Natural killer cell (primary cell): ENCODE measurements around the gene CORO2B. TPM values are rescaled to one million over a fixed set of nuclear protein-coding genes. Genes with fewer than 3 reads are reported as not detected.

Source experiments
- ATAC-seq, 3 donors: fragments of 150-1000 bp in 2 of 3; fragments of 200-7000 bp in 1 of 3; cut with Tn5 transposase; 1 replicate in 1 of 3; 2 replicates in 2 of 3; pipeline ENCODE4 v1.10.0; 2021; ENCODE audit warnings: mild to moderate bottlenecking in 2 of 3, moderate library complexity in 2 of 3
- DNase-seq, 2 donors: peaks; one replicate each; pipeline versions ENCODE4 v3.0.0 to v3.0.0-alpha.2; 2013 to 2021; ENCODE audit warnings: mixed read lengths in 1 of 2
- H3K27ac ChIP-seq: one replicate; pipeline ENCODE4 v1.5.1; 2013; ENCODE audit warnings: mild to moderate bottlenecking, low read length
- H3K27me3 ChIP-seq: one replicate; pipeline ENCODE4 v1.6.1; 2013; ENCODE audit warnings: low read length; ENCODE audit not compliant: control insufficient read depth, insufficient read depth
- H3K36me3 ChIP-seq: one replicate; pipeline ENCODE4 v1.6.1; 2013; ENCODE audit warnings: low read length; ENCODE audit not compliant: control insufficient read depth, insufficient read depth
- H3K4me1 ChIP-seq: one replicate; pipeline ENCODE4 v1.6.1; 2013; ENCODE audit warnings: low read length; ENCODE audit not compliant: control insufficient read depth, insufficient read depth
- H3K4me3 ChIP-seq: one replicate; pipeline ENCODE4 v1.5.1; 2013; ENCODE audit warnings: low read length
- H3K9me3 ChIP-seq: one replicate; pipeline ENCODE4 v1.6.1; 2013; ENCODE audit warnings: low read length; ENCODE audit not compliant: control insufficient read depth, insufficient read depth
- H3K27ac Mint-ChIP-seq, 2 donors: one replicate each; pipeline ENCODE4 v1.8.0; 2022; ENCODE audit warnings: mild to moderate bottlenecking in 2 of 2, mixed read lengths in 2 of 2, moderate library complexity in 1 of 2
- H3K27me3 Mint-ChIP-seq, 2 donors: one replicate each; pipeline ENCODE4 v1.8.0; 2022; ENCODE audit warnings: low read depth in 2 of 2, mixed read lengths in 2 of 2
- H3K36me3 Mint-ChIP-seq: one replicate; pipeline ENCODE4 v1.8.0; 2022; ENCODE audit warnings: mixed read lengths
- H3K4me1 Mint-ChIP-seq, 2 donors: one replicate each; pipeline ENCODE4 v1.8.0; 2022; ENCODE audit warnings: mixed read lengths in 2 of 2
- H3K4me3 Mint-ChIP-seq: one replicate; pipeline ENCODE4 v1.8.0; 2022; ENCODE audit warnings: mild to moderate bottlenecking, moderate library complexity, mixed read lengths
- H3K9me3 Mint-ChIP-seq, 2 donors: one replicate each; pipeline ENCODE4 v1.8.0; 2022; ENCODE audit warnings: mixed read lengths in 2 of 2
- WGBS: methylation state at CpG from one replicate; pipeline ENCODE4 v1.1.7; 2013; ENCODE audit warnings: missing lambda C conversion rate; ENCODE audit not compliant: insufficient coverage; 5-methylcytosine and 5-hydroxymethylcytosine counted together
- intact Hi-C: fragments of 100-400 bp; cut with micrococcal nuclease; formaldehyde crosslinking; loops from one replicate; pipeline ENCODE4 v1.14.2; 2022
- total RNA-seq, 4 donors: library from RNA; stranded (reverse); fragments of 120-200 nt in 1 of 4; gene quantifications; one replicate each; pipeline versions ENCODE4 v1.2.3 to v1.2.4, GENCODE V29; 2013 to 2022
- TF ChIP-seq, protein P1 (sequence below): fragments of 200-600 bp; IDR thresholded peaks from one replicate; pipeline ENCODE4 v1.8.0; 2022; ENCODE audit warnings: antibody characterized with exemption

The CORO2B gene
- total RNA-seq, 3 donors from 2014 or later (not counting 1 experiment from before 2014, with no cell fraction given) = 0.13 TPM; not detected in 2

DNA sequence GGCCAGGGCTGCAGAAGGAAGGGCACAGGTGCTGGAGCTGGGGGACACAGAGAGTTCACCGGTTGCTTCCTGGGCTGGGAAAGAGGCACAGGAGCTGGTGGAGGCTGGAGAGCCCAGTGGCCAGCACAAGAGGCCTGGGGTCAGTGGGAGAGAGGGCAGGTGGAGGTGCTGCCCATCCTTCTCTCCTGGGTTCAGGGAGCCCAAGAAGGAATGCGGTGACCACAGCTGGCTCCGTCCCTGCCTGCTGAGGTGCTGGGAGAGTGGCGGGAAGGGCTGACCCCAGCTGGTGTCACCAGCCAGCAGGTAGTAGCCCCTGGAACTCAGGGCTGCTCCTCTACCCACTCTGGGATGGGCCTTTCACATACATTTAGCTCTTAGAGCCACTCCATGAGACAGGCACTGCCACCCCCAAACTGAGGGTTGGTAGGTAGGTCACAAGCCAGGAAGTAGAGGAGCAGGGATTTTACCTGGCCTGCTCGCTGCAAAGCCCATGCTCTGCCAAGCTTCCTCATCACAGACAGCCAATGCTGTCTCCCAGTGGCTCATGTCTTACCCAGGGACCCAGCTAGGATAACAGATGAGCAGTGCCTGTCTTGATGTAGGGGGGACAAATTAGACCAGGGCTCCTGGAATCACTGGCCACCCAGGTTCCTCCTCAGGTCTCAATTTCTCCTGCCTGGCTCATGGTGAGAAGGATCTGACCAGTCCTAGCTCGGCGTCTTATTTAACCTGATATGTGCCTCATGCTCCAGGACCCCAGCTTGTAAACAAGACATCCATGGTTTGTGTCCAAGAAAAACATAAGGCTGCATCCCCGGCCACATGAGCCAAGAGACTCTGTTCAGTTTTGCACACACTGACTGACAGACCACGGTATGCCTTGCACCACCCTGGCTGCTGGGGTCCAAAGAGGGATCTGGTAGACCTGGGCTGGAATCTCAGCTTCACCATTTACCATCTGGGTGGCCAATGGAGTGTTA is 119.2 kb downstream of the CORO2B start:
- H3K9me3 ChIP-seq = no peaks in the 10 kb centered on the region
- no peak overlapping the region for H3K4me3 ChIP-seq
- TF ChIP-seq, protein P1, sequence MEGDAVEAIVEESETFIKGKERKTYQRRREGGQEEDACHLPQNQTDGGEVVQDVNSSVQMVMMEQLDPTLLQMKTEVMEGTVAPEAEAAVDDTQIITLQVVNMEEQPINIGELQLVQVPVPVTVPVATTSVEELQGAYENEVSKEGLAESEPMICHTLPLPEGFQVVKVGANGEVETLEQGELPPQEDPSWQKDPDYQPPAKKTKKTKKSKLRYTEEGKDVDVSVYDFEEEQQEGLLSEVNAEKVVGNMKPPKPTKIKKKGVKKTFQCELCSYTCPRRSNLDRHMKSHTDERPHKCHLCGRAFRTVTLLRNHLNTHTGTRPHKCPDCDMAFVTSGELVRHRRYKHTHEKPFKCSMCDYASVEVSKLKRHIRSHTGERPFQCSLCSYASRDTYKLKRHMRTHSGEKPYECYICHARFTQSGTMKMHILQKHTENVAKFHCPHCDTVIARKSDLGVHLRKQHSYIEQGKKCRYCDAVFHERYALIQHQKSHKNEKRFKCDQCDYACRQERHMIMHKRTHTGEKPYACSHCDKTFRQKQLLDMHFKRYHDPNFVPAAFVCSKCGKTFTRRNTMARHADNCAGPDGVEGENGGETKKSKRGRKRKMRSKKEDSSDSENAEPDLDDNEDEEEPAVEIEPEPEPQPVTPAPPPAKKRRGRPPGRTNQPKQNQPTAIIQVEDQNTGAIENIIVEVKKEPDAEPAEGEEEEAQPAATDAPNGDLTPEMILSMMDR = no peak
- no peak for DNase-seq
- Mint-ChIP-seq H3K4me1 (peaks cover 0 to 3% of the 10 kb centered on the region in 2 donors), H3K4me3 (no peak overlapping the region), H3K36me3 (no peaks in the 10 kb centered on the region), H3K27me3 (peaks cover 0 to 12% of the 10 kb centered on the region in 2 donors), H3K27ac (no peak overlapping the region), H3K9me3 (no peaks in the 10 kb centered on the region)
- no peak overlapping the region for H3K27ac ChIP-seq
- peak in 1 of 3 donors; percentile 12 for ATAC-seq
- WGBS = 90% methylated on average over 9 of the region's 9 CpGs
- no peaks in the 10 kb centered on the region for H3K4me1 ChIP-seq
- no peaks in the 10 kb centered on the region for H3K36me3 ChIP-seq
- no peaks in the 10 kb centered on the region for H3K27me3 ChIP-seq
- intact Hi-C loops = no loop called here

DNA sequence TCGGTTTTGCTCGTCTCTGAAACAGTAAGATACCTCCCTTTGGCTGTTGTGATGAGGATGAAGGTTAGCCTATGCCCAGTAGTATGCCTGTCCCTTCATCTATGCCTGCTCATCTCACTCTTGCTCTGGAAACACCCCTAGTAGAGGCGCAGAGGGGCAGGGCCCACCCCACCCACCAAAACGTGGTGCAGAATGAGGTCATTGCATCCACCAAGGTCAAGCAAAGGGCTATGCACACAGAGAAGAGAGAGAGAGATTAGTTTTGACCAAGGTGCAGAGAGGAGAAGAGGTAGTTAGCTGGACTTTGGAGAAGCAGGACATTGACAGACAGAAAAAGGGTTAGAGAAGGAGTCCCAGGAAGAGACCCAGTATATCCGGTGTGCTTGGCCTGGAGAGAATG is 119.9 kb downstream of the CORO2B start:
- Histone ChIP-seq H3K36me3 (no peaks in the 10 kb centered on the region), H3K9me3 (no peaks in the 10 kb centered on the region), H3K4me1 (no peaks in the 10 kb centered on the region), H3K4me3 (no peak overlapping the region), H3K27me3 (no peaks in the 10 kb centered on the region), H3K27ac (no peak overlapping the region)
- Mint-ChIP-seq H3K9me3 (no peaks in the 10 kb centered on the region), H3K27ac (no peak overlapping the region), H3K4me3 (no peak overlapping the region), H3K4me1 (no peaks in the 10 kb centered on the region), H3K27me3 (peaks cover 0 to 10% of the 10 kb centered on the region in 2 donors), H3K36me3 (no peaks in the 10 kb centered on the region)
- TF ChIP-seq, protein P1 = no peak
- 76% methylated on average over 5 of the region's 5 CpGs for WGBS
- intact Hi-C loops = no loop called here
- DNase-seq (no peak), ATAC-seq (no peak)

DNA sequence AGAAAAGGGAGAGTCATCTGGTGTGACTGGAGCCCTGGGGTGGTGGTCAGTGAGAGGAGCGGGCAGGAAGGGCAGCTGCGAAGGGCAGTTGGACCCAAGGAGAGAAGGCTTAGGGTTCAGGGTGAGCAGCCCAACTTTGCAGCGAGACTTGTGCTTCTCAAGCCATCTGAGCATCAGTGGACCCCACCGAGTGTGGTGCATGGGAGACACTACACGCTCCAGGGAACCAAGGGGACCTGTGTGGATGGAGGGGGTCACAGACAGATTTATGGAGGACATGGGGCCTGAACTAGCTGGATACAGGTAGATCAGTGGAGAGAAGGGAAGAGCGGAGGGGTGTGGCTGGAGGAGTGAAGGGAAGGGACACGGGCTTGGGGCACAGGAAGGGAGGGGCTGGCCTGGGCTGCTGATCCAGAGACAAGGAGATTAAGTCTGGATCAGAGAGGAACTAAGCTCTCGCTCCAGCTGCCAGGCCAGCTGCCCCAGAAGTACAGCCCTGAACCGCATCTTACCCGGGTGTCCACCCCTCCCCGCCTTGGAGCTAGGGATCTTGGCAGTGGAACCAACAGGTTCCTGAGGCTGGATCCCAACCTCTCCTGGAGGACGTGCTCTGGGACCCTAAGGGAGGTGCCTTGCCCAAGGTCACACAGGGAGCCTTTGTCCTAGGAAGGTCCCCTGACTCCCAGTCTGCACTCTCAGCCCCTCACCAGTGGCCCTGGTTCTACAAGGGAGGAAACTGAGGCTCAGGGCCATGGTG is 120.5 kb downstream of the CORO2B start:
- Mint-ChIP-seq H3K4me1 (no peaks in the 10 kb centered on the region), H3K9me3 (no peaks in the 10 kb centered on the region), H3K4me3 (no peak overlapping the region), H3K27me3 (peaks cover 0 to 10% of the 10 kb centered on the region in 2 donors), H3K36me3 (no peaks in the 10 kb centered on the region), H3K27ac (no peak overlapping the region)
- H3K4me1 ChIP-seq = no peaks in the 10 kb centered on the region
- no peak overlapping the region for H3K27ac ChIP-seq
- H3K36me3 ChIP-seq = no peaks in the 10 kb centered on the region
- ATAC-seq (no peak), DNase-seq (no peak)
- TF ChIP-seq, protein P1 = no peak
- WGBS = 89% methylated on average over 12 of the region's 12 CpGs
- H3K27me3 ChIP-seq = no peaks in the 10 kb centered on the region
- intact Hi-C loops = no loop called here
- no peak overlapping the region for H3K4me3 ChIP-seq
- no peaks in the 10 kb centered on the region for H3K9me3 ChIP-seq
